HepG2 (cell line): ENCODE results near the gene DNAJC7. TPM values are rescaled to one million over a fixed set of nuclear protein-coding genes. Genes with fewer than 3 reads are reported as not detected.

Source experiments
- ATAD3A ChIP-seq: sonication (generic); formaldehyde crosslinking; IDR thresholded peaks from 2 replicates; pipeline ENCODE4 v1.4.0; 2020; ENCODE audit warnings: missing genetic modification reagents
- ATF4 ChIP-seq, 2 experiments: fragments of 450-650 bp in 1 of 2; sonication (generic) in 1 of 2; formaldehyde crosslinking; IDR thresholded peaks; 2 replicates each; pipeline versions ENCODE4 v1.5.0 to v1.8.0; 2020 to 2022; ENCODE audit warnings: mild to moderate bottlenecking in 1 of 2, missing genetic modification reagents in 1 of 2
- EHMT2 ChIP-seq: fragments of 200-600 bp; sonication (generic); IDR thresholded peaks from 2 replicates; pipeline ENCODE4 v1.7.0; 2017; ENCODE audit warnings: antibody characterized with exemption, low read depth, low read length, borderline replicate concordance
- HCFC1 ChIP-seq: fragments of 150-350 bp; IDR thresholded peaks from 2 replicates; pipeline ENCODE4 v1.6.1; 2014; ENCODE audit warnings: low read depth, low read length
- HNRNPL ChIP-seq: fragments of 200-400 bp; formaldehyde crosslinking; IDR thresholded peaks from 2 replicates; pipeline ENCODE4 v1.6.1; 2017; ENCODE audit warnings: mild to moderate bottlenecking, low read depth, low read length
- MNT ChIP-seq: fragments of 450-650 bp; IDR thresholded peaks from 2 replicates; pipeline ENCODE4 v1.6.1; 2016
- MYNN ChIP-seq: sonication (generic); formaldehyde crosslinking; IDR thresholded peaks from 2 replicates; pipeline ENCODE4 v1.4.0; 2020; ENCODE audit warnings: mild to moderate bottlenecking, low read depth, missing genetic modification reagents
- SSRP1 ChIP-seq: IDR thresholded peaks from 2 replicates; pipeline ENCODE4 v1.6.1; 2016; ENCODE audit warnings: control low read depth
- ZHX1 ChIP-seq: sonication (generic); formaldehyde crosslinking; IDR thresholded peaks from 2 replicates; pipeline ENCODE4 v1.8.1; 2022; ENCODE audit warnings: low read depth, mild to moderate bottlenecking, missing genetic modification reagents
- ZNF326 ChIP-seq: sonication (generic); formaldehyde crosslinking; IDR thresholded peaks from 2 replicates; pipeline ENCODE4 v1.4.0; 2020; ENCODE audit warnings: missing genetic modification reagents, borderline replicate concordance
- ZNF407 ChIP-seq: sonication (generic); formaldehyde crosslinking; IDR thresholded peaks from one replicate; pipeline ENCODE4 v1.5.1; 2020; ENCODE audit warnings: mild to moderate bottlenecking, missing genetic modification reagents; ENCODE audit errors: not compliant biosample characterization
- polyA plus RNA-seq, 8 experiments: library from polyadenylated mRNA; depleted of rRNA in 3 of 8; stranded (reverse) in 7 of 8; unstranded in 1 of 8; fragments of >200 nt; fragmentation: Illumina TruSeq in 4 of 8; extraction: Trizol in 4 of 8; gene quantifications; 2 replicates each; pipeline versions ENCODE4 v1.2.1 to v1.2.3, GENCODE V29; 2011 to 2016; ENCODE audit warnings: low read depth in 4 of 8, missing spikeins in 1 of 8, mixed read lengths in 1 of 8; ENCODE audit not compliant: insufficient read depth in 1 of 8
- total RNA-seq, 5 experiments: library from RNA; depleted of rRNA; stranded (reverse); fragments of >200 nt; fragmentation: Illumina TruSeq; extraction: Trizol; gene quantifications; 2 replicates each; pipeline ENCODE4 v1.2.3, GENCODE V29; 2016; ENCODE audit warnings: low read depth in 1 of 5

The DNAJC7 gene
- total and polyA plus RNA-seq, 2 of the 13 experiments (the other 11 are each of a cell fraction or from before 2014, with no cell fraction given), result 47.7 to 132 TPM

GRCh38 chr17:41967921-41968578, 49.2 kb downstream of the DNAJC7 start (continued):
- TF ChIP-seq ZNF407 (CRISPR knock-in tag), result no peak
- TF ChIP-seq ATF4 (CRISPR knock-in tag; IDR thresholded peaks at IDR 0.05), result no peak
- TF ChIP-seq SSRP1, result no peak
- 0 out of 2 replicates have a peak, but pooled peaks have one; percentile 13 for TF ChIP-seq ZHX1 (CRISPR knock-in tag)
- no peak for TF ChIP-seq HCFC1
- TF ChIP-seq EHMT2, result no peak
- TF ChIP-seq MYNN (CRISPR knock-in tag), result no peak
- TF ChIP-seq MNT, result no peak
- TF ChIP-seq ATAD3A (CRISPR knock-in tag), result peak; percentile 7; the same call in 1 of the 2 replicates
- peak; percentile 17; the same call in 1 of the 2 replicates for TF ChIP-seq HNRNPL
- 0 out of 2 replicates have a peak, but pooled peaks have one; percentile 8 for TF ChIP-seq ZNF326
